Retinal pigment epithelial cell (primary cell): Measurements from ENCODE around the gene SDK1.

Experiments used
- DNase-seq: peaks from one replicate; pipeline ENCODE4 v3.0.0-alpha.2; 2010; ENCODE audit warnings: low read depth
- H3K4me3 ChIP-seq: 2 replicates; pipeline ENCODE4 v1.5.1; 2011; ENCODE audit warnings: mild to moderate bottlenecking, low read length, control low read depth, moderate library complexity
- TF ChIP-seq, protein P1 (sequence below): conservative IDR thresholded peaks from 2 replicates; pipeline ENCODE4 v1.5.1; 2011; ENCODE audit warnings: low read depth, low read length, control low read depth, inconsistent platforms

The SDK1 gene, protein sequence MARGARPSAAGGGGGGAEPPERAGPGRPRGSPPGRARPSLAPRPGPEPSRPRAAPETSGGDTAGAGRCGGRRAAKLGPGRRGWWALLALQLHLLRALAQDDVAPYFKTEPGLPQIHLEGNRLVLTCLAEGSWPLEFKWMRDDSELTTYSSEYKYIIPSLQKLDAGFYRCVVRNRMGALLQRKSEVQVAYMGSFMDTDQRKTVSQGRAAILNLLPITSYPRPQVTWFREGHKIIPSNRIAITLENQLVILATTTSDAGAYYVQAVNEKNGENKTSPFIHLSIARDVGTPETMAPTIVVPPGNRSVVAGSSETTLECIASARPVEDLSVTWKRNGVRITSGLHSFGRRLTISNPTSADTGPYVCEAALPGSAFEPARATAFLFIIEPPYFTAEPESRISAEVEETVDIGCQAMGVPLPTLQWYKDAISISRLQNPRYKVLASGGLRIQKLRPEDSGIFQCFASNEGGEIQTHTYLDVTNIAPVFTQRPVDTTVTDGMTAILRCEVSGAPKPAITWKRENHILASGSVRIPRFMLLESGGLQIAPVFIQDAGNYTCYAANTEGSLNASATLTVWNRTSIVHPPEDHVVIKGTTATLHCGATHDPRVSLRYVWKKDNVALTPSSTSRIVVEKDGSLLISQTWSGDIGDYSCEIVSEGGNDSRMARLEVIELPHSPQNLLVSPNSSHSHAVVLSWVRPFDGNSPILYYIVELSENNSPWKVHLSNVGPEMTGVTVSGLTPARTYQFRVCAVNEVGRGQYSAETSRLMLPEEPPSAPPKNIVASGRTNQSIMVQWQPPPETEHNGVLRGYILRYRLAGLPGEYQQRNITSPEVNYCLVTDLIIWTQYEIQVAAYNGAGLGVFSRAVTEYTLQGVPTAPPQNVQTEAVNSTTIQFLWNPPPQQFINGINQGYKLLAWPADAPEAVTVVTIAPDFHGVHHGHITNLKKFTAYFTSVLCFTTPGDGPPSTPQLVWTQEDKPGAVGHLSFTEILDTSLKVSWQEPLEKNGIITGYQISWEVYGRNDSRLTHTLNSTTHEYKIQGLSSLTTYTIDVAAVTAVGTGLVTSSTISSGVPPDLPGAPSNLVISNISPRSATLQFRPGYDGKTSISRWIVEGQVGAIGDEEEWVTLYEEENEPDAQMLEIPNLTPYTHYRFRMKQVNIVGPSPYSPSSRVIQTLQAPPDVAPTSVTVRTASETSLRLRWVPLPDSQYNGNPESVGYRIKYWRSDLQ (N-terminal part only)

DNA sequence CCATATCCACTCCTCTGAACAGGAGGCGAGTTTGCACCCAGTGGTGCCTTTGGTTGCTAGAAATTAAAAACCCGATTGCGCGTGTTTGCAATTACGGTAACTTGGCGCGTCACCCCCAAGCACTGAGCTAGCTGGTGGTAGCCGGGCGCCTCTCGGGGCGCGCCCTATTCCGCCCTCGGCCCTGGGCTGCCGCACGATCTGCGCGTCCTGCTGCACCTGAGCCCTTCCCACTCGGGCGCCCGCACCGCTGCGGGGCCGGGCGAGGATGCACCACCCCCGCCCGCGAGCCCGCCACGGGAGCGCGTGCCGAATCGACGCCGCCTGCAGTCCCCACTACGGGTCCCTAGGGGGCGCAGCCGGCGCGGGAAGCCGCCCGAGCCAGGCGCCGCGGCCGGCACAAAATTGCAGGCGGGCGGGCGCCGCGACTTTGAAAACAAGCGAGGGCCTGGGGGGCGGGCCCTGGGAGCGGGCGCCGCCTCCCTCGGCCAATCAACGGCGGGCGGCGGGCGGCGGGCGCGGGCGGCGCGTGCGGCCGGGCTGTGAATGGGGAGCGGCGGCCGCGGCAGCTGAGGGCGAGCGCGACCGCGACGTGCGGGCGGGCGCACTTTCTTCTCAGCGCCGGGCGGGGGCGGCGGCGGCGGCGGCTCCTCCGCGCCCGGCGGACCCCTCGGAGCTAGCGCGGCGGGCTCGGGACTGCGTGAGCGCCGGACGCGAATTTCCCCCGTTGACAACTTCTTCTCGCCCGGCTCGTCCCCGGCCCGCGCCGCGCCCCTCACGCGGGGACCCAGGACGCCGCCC is at the start of gene SDK1:
TSS of gene SDK1 (plus strand) at position 602 of the 798 bp plus-strand sequence. CDS start 335 bp downstream, outside the sequence.
- peak; percentile 58 for DNase-seq
- TF ChIP-seq, protein P1, sequence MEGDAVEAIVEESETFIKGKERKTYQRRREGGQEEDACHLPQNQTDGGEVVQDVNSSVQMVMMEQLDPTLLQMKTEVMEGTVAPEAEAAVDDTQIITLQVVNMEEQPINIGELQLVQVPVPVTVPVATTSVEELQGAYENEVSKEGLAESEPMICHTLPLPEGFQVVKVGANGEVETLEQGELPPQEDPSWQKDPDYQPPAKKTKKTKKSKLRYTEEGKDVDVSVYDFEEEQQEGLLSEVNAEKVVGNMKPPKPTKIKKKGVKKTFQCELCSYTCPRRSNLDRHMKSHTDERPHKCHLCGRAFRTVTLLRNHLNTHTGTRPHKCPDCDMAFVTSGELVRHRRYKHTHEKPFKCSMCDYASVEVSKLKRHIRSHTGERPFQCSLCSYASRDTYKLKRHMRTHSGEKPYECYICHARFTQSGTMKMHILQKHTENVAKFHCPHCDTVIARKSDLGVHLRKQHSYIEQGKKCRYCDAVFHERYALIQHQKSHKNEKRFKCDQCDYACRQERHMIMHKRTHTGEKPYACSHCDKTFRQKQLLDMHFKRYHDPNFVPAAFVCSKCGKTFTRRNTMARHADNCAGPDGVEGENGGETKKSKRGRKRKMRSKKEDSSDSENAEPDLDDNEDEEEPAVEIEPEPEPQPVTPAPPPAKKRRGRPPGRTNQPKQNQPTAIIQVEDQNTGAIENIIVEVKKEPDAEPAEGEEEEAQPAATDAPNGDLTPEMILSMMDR, result peak; percentile 65
- peak within 1 kb of the TSS; percentile 55 for H3K4me3 ChIP-seq

DNA sequence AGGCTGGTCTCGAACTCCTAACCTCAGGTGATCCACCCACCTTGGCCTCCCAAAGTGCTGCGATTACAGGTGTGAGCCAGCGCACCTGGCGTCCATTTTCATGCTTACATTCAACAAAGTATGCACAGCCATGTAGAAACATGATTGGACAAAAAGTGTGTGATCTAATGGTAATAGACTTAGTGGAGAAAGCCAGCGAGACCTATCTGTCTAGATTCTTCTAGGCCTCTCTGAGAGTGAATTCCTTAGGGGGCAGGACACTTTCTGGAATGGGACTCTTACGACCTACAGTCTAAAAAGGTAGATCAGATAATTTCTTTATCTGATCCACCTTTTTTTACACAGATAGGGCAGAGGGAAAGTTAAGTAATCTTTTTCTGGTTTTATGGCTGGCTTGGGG is 46.3 kb upstream of the SDK1 start:
- no peak for DNase-seq
- TF ChIP-seq, protein P1, result no peak
- no peak overlapping the region for H3K4me3 ChIP-seq

DNA sequence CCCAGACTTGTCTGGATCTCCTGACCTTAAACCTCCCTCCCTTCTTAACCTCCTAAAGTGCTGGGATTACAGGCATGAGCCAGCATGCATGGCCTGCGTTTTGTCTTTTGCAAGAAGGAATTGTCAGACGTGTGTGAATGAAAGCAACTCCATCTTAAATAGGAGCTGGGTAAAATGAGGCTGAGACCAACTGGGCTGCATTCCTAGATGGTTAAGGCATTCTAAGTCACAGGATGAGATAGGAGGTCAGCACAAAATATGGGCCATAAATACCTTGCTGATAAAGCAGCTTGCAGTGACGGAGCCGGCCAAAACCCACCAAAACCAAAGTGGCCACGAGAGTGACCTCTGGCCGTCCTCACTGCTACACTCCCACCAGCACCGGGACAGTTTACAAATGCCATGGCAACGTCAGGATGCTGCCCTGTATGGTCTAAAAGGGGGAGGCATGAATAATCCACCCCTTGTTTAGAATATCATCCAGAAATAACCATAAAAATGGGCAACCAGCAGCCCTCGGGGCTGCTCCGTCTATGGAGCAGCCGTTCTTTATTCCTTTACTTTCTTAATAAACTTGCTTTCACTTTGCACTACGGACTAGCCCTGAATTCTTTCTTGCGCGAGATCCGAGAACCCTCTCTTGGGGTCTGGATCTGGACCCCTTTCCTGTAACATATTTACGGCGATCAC is 41.2 kb upstream of the SDK1 start:
- TF ChIP-seq, protein P1, result no peak
- H3K4me3 ChIP-seq, result peak overlapping the region; percentile 54
- no peak for DNase-seq

DNA sequence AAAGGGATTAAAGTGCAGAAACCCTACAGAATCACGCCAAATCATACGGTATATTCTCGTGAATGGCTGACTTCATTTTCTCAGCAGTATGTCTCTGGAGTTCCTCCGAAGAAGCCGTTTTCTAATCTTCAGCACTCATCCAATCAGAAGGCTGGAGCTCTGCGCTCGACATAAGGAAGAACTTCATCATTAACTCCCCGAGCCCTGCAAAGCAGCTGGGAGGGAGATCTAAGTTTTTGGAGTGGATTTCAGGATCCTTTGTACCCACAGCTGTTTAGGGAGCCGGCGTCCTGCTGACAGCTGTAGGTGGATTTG is 40.7 kb upstream of the SDK1 start:
- peak overlapping the region; percentile 54 for H3K4me3 ChIP-seq
- DNase-seq, result no peak
- TF ChIP-seq, protein P1, result no peak

DNA sequence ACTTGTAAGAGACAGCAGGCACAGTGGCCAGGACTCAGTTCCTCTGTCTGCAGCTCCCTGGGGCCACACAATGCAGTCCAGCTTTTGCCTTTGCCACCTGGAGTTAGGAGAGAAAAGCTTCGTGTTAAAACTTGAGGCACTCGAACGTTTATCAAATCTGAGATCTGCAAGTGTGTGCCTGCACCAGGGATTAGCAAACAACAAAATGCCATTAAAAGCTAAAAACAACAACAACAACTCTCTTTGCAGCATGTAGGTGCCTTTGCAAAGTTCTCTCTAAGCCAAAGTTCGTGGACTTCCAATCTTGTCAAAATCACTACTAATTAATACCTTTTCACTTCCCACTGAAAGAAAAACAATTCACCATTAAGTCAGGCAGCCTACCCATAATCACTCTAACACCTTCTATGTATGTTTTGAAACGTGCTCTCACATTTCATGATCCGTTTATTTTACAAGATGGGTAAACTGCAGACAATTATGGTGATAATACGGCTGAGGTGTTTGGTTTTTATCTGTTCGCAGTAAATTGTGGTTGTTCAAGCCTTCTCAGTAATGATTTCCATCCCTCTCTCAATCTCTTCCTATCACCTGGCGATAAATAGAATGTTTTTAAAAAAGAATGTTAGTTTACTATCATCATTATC is 36.2 kb upstream of the SDK1 start:
- no peak for DNase-seq
- TF ChIP-seq, protein P1, result no peak
- no peak overlapping the region for H3K4me3 ChIP-seq

DNA sequence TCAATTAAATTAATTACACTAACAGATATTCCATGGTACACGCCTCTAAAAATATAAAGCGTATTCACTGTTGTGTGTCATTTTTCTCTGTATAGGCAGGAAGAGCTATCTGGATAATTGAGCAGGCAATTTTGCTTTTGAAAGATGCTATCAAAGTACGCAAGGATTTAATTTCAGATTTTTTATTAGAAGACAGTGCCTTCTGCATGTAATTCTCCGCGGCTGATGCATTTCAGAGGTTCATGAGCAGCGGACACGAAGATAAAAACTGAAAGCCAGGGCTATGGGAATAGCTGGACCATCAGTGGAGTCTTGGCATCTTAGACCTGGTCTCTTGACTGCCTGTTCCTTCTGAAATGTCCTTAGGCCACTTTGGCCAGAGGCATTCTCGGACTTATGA is 35.7 kb upstream of the SDK1 start:
- no peak for DNase-seq
- TF ChIP-seq, protein P1, result no peak
- H3K4me3 ChIP-seq, result no peak overlapping the region
